ENCODE data around the gene UNC5B.
"Not testable (repeated sequence)": the region's sequence is repeated elsewhere in the genome, so short reads cannot be mapped to it uniquely, and the experiment has no call there.

Gene UNC5B

DNA sequence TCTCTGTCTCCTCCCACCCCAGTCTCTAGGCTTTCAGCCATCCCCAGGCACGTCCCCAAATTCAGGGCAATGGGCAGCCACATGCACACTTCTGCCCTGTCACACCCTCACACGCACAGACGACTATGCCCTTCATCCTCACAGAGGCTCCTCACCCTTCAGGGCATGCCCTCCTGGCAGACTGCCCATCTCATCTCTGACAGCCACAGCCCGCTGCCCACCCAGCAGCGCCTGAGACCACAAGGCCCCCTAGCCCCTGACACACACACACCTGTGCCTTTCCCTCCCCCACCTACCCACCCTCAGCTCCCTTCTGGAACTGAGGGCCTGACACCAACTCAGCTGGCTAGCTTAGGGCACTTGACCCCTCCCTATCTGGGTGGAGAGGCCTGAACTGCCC is 83.7 kb downstream of the UNC5B start:
- TF ChIP-seq, protein P1, sequence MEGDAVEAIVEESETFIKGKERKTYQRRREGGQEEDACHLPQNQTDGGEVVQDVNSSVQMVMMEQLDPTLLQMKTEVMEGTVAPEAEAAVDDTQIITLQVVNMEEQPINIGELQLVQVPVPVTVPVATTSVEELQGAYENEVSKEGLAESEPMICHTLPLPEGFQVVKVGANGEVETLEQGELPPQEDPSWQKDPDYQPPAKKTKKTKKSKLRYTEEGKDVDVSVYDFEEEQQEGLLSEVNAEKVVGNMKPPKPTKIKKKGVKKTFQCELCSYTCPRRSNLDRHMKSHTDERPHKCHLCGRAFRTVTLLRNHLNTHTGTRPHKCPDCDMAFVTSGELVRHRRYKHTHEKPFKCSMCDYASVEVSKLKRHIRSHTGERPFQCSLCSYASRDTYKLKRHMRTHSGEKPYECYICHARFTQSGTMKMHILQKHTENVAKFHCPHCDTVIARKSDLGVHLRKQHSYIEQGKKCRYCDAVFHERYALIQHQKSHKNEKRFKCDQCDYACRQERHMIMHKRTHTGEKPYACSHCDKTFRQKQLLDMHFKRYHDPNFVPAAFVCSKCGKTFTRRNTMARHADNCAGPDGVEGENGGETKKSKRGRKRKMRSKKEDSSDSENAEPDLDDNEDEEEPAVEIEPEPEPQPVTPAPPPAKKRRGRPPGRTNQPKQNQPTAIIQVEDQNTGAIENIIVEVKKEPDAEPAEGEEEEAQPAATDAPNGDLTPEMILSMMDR (IDR thresholded peaks at IDR 0.05) = no peak
- Mint-ChIP-seq H3K27ac (no peak overlapping the region), H3K9me3 (no peaks in the 10 kb centered on the region), H3K27me3 (ENCODE audit: low read depth, poor library complexity) (no peaks in the 10 kb centered on the region), H3K36me3 (ENCODE audit: low read depth) (peaks cover 66% of the 10 kb centered on the region), H3K4me3 (no peak overlapping the region), H3K4me1 (no peaks in the 10 kb centered on the region)
- no peak for DNase-seq

DNA sequence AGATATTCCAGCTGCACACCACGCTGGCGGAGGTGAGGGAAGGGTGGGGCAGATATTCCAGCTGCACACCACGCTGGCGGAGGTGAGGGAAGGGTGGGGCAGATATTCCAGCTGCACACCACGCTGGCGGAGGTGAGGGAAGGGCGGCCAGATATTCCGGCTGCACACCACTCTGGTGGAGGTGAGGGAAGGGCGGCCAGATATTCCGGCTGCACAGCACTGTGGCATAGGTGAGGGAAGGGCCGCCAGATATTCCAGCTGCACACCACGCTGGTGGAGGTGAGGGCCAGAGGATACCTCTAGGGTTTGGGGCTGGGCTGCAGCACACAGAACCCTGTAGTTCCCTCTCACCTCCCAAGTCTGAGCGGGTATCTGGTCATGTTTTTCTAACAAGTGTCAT is 84.4 kb downstream of the UNC5B start:
- peaks cover 60% of the 10 kb centered on the region for H3K36me3 Mint-ChIP-seq (ENCODE audit: low read depth)
- not testable (repeated sequence) for DNase-seq; H3K4me1 Mint-ChIP-seq; H3K27ac Mint-ChIP-seq; H3K4me3 Mint-ChIP-seq; H3K27me3 Mint-ChIP-seq (ENCODE audit: low read depth, poor library complexity); H3K9me3 Mint-ChIP-seq

DNA sequence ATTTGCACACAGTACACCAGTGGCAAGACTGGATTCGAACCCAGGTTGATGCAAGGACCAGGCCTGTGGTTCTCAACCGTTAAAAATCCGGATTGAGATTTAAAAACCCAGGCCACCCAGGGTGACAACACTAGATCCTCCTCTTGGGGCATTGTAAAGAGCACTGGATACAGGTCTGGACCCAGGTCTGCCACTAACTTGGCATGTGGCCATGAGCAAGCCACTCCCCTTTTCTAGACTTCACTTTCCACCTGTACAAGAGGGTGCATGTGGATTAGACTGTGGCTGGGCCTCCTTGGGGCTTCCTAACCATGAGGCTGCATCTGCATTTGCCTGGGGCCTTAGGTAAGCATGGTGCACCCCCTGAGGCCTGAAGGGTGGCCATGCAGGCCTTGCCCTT is 85.0 kb downstream of the UNC5B start:
- Mint-ChIP-seq H3K4me3 (no peak overlapping the region), H3K27ac (no peak overlapping the region), H3K4me1 (no peaks in the 10 kb centered on the region), H3K9me3 (no peaks in the 10 kb centered on the region), H3K27me3 (ENCODE audit: low read depth, poor library complexity) (no peaks in the 10 kb centered on the region), H3K36me3 (ENCODE audit: low read depth) (peaks cover 60% of the 10 kb centered on the region)
- TF ChIP-seq, protein P1 (IDR thresholded peaks at IDR 0.05) = no peak
- no peak for DNase-seq

DNA sequence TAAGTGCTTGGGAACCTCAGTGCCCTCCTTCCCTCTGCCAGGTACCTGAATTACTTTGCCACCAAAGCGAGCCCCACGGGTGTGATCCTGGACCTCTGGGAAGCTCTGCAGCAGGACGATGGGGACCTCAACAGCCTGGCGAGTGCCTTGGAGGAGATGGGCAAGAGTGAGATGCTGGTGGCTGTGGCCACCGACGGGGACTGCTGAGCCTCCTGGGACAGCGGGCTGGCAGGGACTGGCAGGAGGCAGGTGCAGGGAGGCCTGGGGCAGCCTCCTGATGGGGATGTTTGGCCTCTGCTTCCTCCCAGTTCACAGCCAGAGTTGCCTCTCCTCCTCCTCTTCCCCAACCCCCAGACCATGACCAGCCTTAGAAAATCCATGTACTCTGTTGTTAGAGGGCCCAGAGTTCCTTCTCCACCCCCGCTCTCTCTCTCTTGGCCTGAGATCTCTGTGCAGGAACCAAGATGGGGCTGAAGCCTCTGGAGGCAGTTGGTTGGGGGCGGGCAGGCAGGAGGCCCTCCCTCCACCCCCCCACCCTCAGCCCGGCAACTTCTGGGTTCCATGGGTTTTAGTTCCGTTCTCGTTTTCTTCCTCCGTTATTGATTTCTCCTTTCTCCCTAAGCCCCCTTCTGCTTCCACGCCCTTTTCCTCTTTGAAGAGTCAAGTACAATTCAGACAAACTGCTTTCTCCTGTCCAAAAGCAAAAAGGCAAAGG is 86.9 kb downstream of the UNC5B start:
- Mint-ChIP-seq H3K9me3 (no peaks in the 10 kb centered on the region), H3K27ac (peak overlapping the region; percentile 58), H3K27me3 (ENCODE audit: low read depth, poor library complexity) (no peaks in the 10 kb centered on the region), H3K36me3 (ENCODE audit: low read depth) (peaks cover 46% of the 10 kb centered on the region), H3K4me1 (no peaks in the 10 kb centered on the region), H3K4me3 (no peak overlapping the region)
- no peak for DNase-seq
- TF ChIP-seq, protein P1 (IDR thresholded peaks at IDR 0.05) = no peak

DNA sequence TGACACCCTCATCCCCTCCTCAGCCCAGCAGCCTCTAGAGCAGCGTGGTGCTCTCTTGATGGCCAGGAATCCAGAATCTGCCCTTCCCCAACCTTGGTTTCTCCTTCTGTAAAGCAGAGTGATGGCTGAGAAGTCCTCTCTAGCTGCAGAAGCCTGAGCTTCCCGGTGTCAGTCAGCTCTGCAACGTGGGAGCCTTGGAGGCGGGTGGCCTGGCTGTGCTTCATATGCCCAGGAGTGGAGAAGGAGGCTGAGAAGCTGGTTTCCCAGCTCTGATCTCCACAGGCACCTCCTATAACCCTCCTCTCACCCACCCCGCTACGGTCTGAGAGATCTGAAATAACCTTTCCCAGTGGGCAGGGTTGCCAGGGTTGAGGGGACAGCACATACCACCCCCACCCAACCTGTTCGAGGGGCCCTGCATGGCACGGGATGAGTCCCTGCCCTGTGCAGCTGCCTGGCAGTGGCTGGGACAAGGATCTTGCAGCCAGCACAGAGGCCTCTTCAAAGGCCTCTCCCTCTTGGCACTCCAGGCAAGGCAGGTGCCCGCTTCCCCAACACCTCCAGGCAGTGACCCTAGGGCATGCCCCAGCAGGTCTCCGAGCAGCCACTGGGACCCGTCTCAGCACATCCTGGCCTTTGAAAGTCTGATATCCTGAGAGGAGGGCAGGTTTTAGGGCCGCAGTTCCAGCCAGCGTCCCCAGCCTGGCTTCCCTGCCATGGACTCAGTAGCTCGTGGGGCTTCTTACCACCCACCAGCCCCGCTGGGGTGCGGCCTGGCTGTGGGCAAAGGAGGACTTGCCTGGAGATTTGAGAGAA is 88.4 kb downstream of the UNC5B start:
- no peaks in the 10 kb centered on the region for H3K4me1 Mint-ChIP-seq
- H3K36me3 Mint-ChIP-seq (ENCODE audit: low read depth) = peaks cover 38% of the 10 kb centered on the region
- H3K27ac Mint-ChIP-seq = no peak overlapping the region
- no peaks in the 10 kb centered on the region for H3K27me3 Mint-ChIP-seq (ENCODE audit: low read depth, poor library complexity)
- H3K4me3 Mint-ChIP-seq = no peak overlapping the region
- no peak for DNase-seq
- TF ChIP-seq, protein P1 (IDR thresholded peaks at IDR 0.05) = no peak
- H3K9me3 Mint-ChIP-seq = no peaks in the 10 kb centered on the region

DNA sequence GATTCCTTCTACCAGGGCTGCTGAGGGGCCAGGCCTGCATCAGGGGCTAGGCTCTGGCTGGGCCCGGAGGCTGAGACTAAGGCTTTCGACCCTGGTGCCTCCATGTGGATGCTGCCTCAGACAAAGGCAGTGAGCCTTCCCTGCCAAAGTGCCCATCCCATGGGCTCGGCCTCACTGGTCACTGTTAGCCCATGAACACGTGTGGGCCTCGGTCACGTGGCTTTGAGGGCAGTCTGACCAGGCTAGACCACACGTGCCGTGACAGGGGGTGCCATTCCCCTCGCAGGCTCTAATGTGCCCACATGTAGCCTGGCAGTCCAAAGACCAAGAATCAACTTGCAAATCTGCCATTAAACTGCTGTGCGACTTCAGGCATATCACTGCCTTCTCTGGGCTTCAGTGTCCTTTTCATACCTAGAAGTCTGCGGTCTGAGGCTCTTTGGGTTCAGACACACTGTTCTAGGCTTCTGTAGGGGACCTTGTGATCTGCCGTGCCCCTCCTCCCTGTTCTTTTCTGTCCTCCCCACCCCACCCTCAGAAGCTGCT is 89.1 kb downstream of the UNC5B start:
- H3K27me3 Mint-ChIP-seq (ENCODE audit: low read depth, poor library complexity) = peaks cover 2% of the 10 kb centered on the region
- H3K27ac Mint-ChIP-seq = no peak overlapping the region
- H3K4me1 Mint-ChIP-seq = peaks cover 2% of the 10 kb centered on the region
- no peak overlapping the region for H3K4me3 Mint-ChIP-seq
- H3K9me3 Mint-ChIP-seq = no peaks in the 10 kb centered on the region
- TF ChIP-seq, protein P1 (IDR thresholded peaks at IDR 0.05) = no peak
- no peak for DNase-seq
- peaks cover 34% of the 10 kb centered on the region for H3K36me3 Mint-ChIP-seq (ENCODE audit: low read depth)

All from nephron progenitor cell (in vitro differentiated cells).